D721Med (cell line): ENCODE results near the gene NOS1AP.

Experiments
- DNase-seq: peaks from one replicate; pipeline ENCODE4 v3.0.0; 2011; ENCODE audit warnings: low spot score; ENCODE audit not compliant: insufficient read length
- FAIRE-seq: peaks from 2 replicates; lab custom pipeline; 2011; peaks lifted over from hg19 to GRCh38; lab: Jason Lieb, UNC
- TF ChIP-seq, protein P1 (sequence below): IDR thresholded peaks from 2 replicates; pipeline ENCODE4 v1.5.1; 2012; ENCODE audit warnings: mild to moderate bottlenecking, control low read depth; ENCODE audit not compliant: insufficient read depth; ENCODE audit errors: missing control alignments

Gene NOS1AP

DNA sequence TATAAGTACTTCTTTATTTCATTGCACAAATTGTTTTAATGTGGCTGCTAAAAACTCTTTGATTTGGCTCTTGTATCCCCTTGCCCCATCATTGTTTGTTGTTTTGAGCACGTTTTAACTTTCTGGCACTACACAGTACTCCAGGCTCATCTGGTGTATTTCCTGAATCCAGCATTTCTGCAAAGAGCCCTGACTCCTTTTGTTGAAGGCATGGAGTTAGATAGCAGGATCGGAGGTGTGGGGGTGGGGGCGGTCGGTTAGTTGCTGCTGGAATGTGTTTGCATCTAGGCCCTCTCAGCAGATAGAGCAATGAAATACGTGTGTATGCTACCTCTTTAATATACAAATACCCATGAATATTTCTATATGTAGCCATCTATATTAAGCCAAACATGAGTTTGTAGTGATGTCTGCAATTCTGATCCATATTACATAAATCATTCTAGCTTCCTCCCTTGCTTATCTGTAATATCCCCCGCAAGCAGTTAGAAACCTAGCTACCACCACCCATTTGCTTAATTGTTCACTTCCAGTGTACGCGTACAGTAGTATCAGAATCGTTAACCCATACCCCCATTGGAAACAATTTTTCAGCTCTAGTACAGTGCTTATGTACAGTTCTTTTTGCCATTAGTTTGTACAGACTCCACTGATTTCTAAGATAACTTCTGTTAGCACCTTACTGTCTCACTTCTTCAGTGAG lies 106.0 kb downstream of the NOS1AP start:
- TF ChIP-seq, protein P1, sequence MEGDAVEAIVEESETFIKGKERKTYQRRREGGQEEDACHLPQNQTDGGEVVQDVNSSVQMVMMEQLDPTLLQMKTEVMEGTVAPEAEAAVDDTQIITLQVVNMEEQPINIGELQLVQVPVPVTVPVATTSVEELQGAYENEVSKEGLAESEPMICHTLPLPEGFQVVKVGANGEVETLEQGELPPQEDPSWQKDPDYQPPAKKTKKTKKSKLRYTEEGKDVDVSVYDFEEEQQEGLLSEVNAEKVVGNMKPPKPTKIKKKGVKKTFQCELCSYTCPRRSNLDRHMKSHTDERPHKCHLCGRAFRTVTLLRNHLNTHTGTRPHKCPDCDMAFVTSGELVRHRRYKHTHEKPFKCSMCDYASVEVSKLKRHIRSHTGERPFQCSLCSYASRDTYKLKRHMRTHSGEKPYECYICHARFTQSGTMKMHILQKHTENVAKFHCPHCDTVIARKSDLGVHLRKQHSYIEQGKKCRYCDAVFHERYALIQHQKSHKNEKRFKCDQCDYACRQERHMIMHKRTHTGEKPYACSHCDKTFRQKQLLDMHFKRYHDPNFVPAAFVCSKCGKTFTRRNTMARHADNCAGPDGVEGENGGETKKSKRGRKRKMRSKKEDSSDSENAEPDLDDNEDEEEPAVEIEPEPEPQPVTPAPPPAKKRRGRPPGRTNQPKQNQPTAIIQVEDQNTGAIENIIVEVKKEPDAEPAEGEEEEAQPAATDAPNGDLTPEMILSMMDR = no peak
- DNase-seq (no peak), FAIRE-seq (peak; percentile 85)

DNA sequence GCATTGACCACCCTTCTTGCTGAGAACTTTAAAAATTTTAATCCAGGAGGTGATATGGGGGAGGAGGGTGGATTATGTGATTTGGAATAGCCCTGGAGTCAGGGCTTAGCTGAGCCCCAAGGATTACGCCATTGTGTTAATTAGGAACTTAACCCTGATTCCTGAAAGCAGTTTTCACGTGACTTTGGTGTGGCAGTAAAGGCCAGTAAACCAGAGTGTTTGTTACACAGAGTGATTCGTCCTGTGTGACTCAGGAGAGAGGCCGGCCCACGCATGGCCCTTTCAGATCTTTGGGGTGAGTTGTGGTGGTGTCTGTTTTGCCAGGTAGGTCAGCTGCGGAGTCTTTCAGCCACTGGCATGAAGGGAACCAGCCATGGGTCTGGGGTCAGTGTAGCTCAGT lies 107.6 kb downstream of the NOS1AP start:
- FAIRE-seq (peak; percentile 99), DNase-seq (peak; percentile 51)
- TF ChIP-seq, protein P1 = no peak

DNA sequence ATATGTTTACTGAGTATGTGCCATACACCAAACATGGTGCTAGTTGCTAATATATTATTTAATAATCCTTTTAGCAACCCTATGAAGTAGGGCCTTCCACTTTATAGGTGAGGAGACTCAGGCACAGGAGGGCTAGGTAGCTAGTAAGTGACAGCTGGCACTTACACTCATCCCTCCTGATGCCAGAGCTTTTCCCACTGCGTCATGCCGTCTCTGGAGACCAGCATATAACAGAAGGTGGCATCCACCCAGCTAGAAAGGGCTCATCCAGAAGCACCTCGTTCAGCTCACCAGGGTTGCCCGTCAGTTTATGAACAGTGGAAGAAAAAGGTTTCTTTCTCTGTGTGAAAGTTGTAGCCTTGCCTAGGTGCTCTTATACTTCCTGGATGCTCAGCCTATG lies 108.9 kb downstream of the NOS1AP start:
- FAIRE-seq (peak; percentile 93), DNase-seq (no peak)
- TF ChIP-seq, protein P1 = no peak

DNA sequence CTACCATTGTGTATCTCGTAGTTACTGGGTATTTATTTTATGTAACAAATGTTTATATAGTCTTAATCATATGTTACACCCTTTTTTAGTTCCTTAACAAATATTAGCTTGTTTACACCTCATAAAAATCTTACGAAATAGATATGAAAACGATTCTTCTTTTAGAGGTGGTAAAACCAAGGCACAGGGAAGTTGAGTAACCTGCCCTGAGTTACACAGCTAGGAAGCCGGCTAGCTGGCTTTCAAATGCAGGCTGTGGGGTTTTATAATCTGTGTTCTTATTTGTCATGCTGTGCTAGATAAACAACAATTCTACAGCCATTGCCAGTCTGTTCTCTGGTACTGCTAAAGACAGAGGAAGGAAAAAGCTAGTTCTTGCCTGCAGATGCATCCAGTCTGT lies 109.6 kb downstream of the NOS1AP start:
- FAIRE-seq = no peak

DNA sequence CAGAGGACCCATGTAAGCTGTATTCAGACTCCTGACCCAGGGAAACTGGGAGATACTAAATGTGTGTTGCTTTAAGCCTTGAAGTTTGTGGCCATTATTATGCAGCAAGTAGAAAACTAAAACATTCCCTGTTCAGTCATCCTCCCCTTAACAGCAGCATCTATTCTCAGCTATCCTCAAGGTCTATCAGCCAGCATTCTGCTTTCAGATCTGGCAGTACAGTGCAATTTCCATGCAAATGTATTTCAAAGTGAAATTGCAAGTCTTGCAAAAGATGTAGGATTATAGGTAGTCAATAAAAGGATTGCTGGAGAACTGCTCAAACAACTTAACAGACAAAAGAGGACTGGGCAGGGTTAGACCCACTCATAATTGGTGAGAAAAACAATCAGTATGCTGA lies 111.3 kb downstream of the NOS1AP start:
- no peak for DNase-seq
- peak; percentile 88 for FAIRE-seq
- TF ChIP-seq, protein P1 = no peak

More for the DNA sequence above, 109.6 kb downstream of the NOS1AP start:
- TF ChIP-seq, protein P1 = no peak
- DNase-seq = no peak

DNA sequence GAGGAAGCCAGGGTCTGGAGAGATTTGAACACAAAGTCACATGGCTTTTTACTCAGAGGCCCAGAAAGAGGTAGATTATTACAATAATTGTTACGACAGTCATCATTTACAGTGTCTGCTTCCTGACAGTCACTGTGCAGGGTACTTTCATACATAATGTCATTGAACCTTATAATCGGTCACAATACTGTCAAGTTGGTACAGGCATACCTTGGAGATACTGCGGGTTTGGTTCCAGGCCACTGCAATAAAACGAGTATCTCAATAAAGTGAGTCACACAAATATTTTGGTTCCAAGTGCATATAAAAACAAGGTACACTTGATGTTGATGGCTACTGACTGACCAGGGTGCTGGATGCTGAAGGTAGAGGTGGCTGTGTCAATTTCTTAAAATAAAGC lies 112.6 kb downstream of the NOS1AP start:
- TF ChIP-seq, protein P1 = no peak
- no peak for DNase-seq
- FAIRE-seq = peak; percentile 91

DNA sequence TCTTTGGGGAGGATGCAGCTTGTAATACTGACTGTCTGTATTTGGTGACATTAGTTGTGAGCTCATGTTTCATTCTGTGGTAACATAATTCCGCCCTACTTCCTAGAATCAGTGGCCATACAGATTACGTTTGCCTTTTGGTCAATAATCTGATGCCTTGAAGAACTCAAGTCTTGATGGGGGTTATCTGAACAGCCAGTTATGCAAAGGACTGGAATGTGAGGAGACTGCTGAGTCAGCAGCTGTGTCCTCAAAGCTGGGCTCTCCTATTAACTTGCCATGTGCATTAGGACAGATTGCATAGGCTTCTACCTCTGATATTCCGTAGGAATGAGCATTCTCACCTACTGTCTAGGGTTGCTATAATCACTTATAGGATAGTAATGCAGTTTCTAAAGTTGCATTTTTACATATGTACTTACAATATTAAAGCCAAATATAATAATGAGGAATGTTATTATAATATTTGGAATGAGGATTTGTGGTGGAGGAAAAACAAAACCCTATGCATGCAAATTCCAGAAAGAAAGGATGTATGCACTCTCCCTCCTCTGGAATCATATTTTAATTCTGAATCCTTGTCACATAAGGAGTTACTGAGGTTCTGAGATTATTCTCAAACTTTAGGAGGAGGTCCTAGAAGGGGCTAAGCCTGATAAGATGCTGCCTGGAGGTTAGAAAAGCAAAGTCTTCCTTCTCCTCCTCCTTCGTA lies 116.0 kb downstream of the NOS1AP start:
- FAIRE-seq (peak; percentile 100), DNase-seq (no peak)
- TF ChIP-seq, protein P1 = no peak
